ENCODE results near the gene FKBP5. TPM values are rescaled to one million over a fixed set of nuclear protein-coding genes. Genes with fewer than 3 reads are reported as not detected.

Gene FKBP5
- total and polyA plus RNA-seq, 9 of the 15 experiments (the other 6 are each of a cell fraction or from before 2014, with no cell fraction given), result 32.7 to 151 (median 75.0) TPM

- in situ Hi-C loops (cut with MboI) (no loop called here), intact Hi-C loops (cut with micrococcal nuclease) (loop anchor here (10.0 kb wide), 1 partner anchor 368 kb away; no protein-coding TSS in a partner anchor)
- POLR2A ChIA-PET, result interaction anchor here (0.6 to 1.4 kb wide), 4 partner anchors 15 to 149 kb away, joined by 3 to 4 read pairs (median 3); no protein-coding TSS in a partner anchor
Measured at GRCh38 chr6:35587167-35587566, 101.5 kb downstream of the FKBP5 start.

More at GRCh38 chr6:35587167-35587566, 101.5 kb downstream of the FKBP5 start:
- Histone ChIP-seq H4K20me1 (replicated peaks; ENCODE audit: control insufficient read depth, insufficient read depth, low read length) (no peaks in the 10 kb centered on the region), H3K4me2 (ENCODE audit: insufficient read depth, low read length) (no peak overlapping the region), H3K27me3 (ENCODE audit: control insufficient read depth in 2 of 2, insufficient read depth in 2 of 2, low read length in 2 of 2) (no peaks in the 10 kb centered on the region), H3K4me1 (replicated peaks in 1 of 2; ENCODE audit: control insufficient read depth in 2 of 2, insufficient read depth in 2 of 2, low read length in 2 of 2) (no peaks in the 10 kb centered on the region), H3K9ac (ENCODE audit: insufficient read depth in 1 of 2, low read depth in 2 of 2, low read length in 2 of 2) (no peak overlapping the region), H3K79me2 (ENCODE audit: control insufficient read depth, insufficient read depth, low read length) (no peaks in the 10 kb centered on the region), H2AFZ (ENCODE audit: low read depth, low read length) (no peak overlapping the region), H3K9me3 (replicated peaks; ENCODE audit: control insufficient read depth, insufficient read depth, low read depth, low read length) (no peaks in the 10 kb centered on the region), H3K27ac (ENCODE audit: extremely low read depth, low read depth, low read length) (no peak overlapping the region), H3K9me1 (ENCODE audit: control insufficient read depth, insufficient read depth, low read length) (no peaks in the 10 kb centered on the region), H3K4me3 (no peak overlapping the region), H3K36me3 (ENCODE audit: control insufficient read depth, insufficient read depth, low read length) (peaks cover 84% of the 10 kb centered on the region)
- TF ChIP-seq MCM5 (IDR thresholded peaks at IDR 0.05; ENCODE audit: low read depth) (no peak), FOXA3 (CRISPR knock-in tag; conservative IDR thresholded peaks at IDR 0.05 in 1 of 2, IDR thresholded peaks at IDR 0.05 in 1 of 2) (no peak), TRIM28 (IDR thresholded peaks at IDR 0.05) (no peak), ZNF668 (CRISPR knock-in tag; IDR thresholded peaks at IDR 0.05) (no peak), XRCC3 (IDR thresholded peaks at IDR 0.05) (no peak), ZBTB8A (IDR thresholded peaks at IDR 0.05; ENCODE audit: partially characterized antibody) (no peak), LCOR (CRISPR knock-in tag; IDR thresholded peaks at IDR 0.05) (no peak), HNRNPK (IDR thresholded peaks at IDR 0.05; ENCODE audit: low read depth, low read length, poor library complexity, severe bottlenecking) (no peak)
- TF ChIP-seq, protein P1, sequence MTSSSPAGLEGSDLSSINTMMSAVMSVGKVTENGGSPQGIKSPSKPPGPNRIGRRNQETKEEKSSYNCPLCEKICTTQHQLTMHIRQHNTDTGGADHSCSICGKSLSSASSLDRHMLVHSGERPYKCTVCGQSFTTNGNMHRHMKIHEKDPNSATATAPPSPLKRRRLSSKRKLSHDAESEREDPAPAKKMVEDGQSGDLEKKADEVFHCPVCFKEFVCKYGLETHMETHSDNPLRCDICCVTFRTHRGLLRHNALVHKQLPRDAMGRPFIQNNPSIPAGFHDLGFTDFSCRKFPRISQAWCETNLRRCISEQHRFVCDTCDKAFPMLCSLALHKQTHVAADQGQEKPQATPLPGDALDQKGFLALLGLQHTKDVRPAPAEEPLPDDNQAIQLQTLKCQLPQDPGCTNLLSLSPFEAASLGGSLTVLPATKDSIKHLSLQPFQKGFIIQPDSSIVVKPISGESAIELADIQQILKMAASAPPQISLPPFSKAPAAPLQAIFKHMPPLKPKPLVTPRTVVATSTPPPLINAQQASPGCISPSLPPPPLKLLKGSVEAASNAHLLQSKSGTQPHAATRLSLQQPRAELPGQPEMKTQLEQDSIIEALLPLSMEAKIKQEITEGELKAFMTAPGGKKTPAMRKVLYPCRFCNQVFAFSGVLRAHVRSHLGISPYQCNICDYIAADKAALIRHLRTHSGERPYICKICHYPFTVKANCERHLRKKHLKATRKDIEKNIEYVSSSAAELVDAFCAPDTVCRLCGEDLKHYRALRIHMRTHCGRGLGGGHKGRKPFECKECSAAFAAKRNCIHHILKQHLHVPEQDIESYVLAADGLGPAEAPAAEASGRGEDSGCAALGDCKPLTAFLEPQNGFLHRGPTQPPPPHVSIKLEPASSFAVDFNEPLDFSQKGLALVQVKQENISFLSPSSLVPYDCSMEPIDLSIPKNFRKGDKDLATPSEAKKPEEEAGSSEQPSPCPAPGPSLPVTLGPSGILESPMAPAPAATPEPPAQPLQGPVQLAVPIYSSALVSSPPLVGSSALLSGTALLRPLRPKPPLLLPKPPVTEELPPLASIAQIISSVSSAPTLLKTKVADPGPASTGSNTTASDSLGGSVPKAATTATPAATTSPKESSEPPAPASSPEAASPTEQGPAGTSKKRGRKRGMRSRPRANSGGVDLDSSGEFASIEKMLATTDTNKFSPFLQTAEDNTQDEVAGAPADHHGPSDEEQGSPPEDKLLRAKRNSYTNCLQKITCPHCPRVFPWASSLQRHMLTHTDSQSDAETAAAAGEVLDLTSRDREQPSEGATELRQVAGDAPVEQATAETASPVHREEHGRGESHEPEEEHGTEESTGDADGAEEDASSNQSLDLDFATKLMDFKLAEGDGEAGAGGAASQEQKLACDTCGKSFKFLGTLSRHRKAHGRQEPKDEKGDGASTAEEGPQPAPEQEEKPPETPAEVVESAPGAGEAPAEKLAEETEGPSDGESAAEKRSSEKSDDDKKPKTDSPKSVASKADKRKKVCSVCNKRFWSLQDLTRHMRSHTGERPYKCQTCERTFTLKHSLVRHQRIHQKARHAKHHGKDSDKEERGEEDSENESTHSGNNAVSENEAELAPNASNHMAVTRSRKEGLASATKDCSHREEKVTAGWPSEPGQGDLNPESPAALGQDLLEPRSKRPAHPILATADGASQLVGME (CRISPR knock-in tag; IDR thresholded peaks at IDR 0.05), result no peak
- no TSS peak for BruUV-seq (replicated peaks)
- CTCF ChIA-PET (ENCODE audit: low intra/inter-chr PET ratio), result interaction anchor here (8.7 kb wide), 1 partner anchor 150 kb away, joined by 195 read pairs; the partner anchor contains the start of gene ARMC12
- ATAC-seq (no peak), DNase-seq (ENCODE audit: extremely low read depth in 1 of 4, low spot score in 3 of 4) (no peak), FAIRE-seq (no peak)
- 84% methylated on average over 2 of the region's 2 CpGs for WGBS (ENCODE audit: insufficient coverage, low coverage, missing lambda C conversion rate)
